Subcutaneous adipose tissue (tissue), 4 donors: ENCODE data around the gene SLC49A4. TPM values are rescaled to one million over a fixed set of nuclear protein-coding genes. Genes with fewer than 3 reads are reported as not detected.

Experiments used
- total RNA-seq, 4 donors: library from RNA; depleted of rRNA; stranded (reverse); fragments of >200 nt; gene quantifications; one replicate each; pipeline ENCODE4 v1.1.0, GENCODE V29; 2016
- TF ChIP-seq, protein P1 (sequence below): fragments of 450-650 bp; IDR thresholded peaks from one replicate; pipeline ENCODE4 v1.5.1; 2016; ENCODE audit warnings: low read depth, mild to moderate bottlenecking, control low read depth, antibody characterized with exemption, moderate library complexity

Gene SLC49A4
- total RNA-seq, 4 donors from 2014 or later, result 21.1 to 27.1 (median 23.2) TPM

DNA sequence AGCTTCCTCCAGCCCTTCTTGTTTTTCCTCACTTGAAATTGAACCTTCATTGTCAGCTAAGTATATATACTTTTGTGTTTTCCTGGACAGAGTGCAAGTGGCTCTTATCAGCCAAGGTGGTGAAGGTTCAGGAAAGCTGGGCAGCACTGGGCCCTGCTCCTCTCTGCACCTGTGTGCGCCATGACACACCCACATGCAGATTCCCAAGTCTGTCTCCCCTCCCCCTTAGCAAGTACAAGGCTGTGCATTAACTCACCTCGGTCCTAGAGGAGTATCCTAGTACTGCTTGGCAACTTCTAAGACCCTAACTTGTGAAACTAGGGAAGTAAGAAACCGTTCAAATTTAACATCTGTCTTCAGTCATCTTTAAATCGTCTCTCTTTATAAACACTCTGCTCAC is 85.8 kb downstream of the SLC49A4 start:
- TF ChIP-seq, protein P1, sequence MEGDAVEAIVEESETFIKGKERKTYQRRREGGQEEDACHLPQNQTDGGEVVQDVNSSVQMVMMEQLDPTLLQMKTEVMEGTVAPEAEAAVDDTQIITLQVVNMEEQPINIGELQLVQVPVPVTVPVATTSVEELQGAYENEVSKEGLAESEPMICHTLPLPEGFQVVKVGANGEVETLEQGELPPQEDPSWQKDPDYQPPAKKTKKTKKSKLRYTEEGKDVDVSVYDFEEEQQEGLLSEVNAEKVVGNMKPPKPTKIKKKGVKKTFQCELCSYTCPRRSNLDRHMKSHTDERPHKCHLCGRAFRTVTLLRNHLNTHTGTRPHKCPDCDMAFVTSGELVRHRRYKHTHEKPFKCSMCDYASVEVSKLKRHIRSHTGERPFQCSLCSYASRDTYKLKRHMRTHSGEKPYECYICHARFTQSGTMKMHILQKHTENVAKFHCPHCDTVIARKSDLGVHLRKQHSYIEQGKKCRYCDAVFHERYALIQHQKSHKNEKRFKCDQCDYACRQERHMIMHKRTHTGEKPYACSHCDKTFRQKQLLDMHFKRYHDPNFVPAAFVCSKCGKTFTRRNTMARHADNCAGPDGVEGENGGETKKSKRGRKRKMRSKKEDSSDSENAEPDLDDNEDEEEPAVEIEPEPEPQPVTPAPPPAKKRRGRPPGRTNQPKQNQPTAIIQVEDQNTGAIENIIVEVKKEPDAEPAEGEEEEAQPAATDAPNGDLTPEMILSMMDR, result no peak

DNA sequence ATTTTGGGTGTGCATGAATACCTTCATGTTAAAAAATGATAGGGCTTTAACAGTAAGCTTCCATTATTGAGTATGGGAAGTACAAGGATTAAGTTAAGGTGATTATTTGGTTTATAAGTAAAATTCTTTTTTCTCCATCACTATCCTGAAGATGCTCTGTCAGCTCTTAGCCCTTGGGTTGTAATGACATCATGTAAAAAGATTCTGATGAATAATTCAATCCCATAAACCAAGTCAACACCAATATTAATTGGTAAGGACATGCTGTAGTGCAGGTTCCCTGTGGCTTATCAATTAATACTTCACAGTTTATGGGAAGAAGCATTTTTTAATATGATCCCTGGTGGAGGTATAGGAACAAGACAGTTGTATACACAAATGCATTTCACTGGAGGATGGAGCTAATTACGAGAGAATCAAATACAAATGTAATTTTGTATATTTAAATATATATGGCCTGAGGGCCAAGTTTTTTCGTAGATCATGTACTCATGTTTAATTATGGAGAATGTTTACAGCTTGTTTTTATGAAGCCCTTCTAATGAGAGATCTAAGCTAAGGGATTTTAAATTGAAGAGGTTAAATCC is 87.6 kb downstream of the SLC49A4 start:
- TF ChIP-seq, protein P1, result no peak

- TF ChIP-seq, protein P1, result no peak
These were observed 91.4 kb downstream of the SLC49A4 start for GRCh38 chr3:122886251-122886650.

DNA sequence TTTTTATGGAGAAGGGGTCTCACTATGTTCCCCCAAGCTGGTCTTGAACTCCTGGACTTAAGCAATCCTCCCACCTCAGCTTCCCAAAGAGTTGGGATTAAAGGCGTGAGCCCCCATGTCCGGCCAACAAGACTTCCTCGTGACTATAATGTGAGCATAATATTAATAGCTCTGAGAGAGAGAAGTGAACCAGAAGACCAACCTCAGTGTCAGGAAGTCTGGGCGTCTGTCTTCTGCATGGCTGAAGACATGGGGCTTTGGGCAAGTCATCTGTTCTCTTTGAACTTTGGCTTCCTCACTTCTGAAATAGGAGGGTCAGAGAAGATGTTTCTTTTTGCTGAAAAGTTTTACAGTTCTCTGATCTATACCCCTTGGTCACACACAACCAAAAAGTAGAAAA is 92.1 kb downstream of the SLC49A4 start:
- TF ChIP-seq, protein P1, result no peak

DNA sequence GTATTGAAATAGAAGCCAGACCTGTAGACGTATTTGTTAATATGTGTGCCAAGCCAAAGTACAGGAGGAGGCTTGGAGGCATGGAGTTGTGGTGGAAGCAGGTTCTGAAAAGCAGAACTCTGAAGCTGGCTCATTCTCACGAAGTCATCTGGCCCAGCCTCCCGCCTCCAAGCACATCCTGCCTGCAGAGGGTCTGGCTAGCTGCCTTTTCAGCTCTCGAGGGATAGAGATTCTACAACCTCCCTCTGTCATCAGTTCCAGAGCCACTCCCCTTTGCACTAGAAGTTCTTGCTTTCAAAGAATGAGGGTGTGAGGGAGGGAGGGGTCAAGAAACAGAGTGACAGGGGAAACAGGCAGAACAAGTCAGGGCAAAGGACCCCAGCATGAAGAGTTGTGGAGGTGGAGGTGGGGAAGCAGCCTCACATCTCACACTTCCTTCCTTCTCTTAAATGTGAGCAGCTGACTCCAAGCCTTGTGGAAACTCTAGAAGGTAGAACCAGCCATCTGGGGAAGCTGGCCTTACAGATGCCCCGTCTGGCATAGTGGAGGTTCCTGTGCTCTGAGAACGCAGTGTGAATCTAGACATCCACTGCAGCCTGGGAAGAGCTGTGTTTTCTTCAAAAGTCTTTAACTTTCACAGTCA is 95.3 kb downstream of the SLC49A4 start:
- TF ChIP-seq, protein P1, result no peak

DNA sequence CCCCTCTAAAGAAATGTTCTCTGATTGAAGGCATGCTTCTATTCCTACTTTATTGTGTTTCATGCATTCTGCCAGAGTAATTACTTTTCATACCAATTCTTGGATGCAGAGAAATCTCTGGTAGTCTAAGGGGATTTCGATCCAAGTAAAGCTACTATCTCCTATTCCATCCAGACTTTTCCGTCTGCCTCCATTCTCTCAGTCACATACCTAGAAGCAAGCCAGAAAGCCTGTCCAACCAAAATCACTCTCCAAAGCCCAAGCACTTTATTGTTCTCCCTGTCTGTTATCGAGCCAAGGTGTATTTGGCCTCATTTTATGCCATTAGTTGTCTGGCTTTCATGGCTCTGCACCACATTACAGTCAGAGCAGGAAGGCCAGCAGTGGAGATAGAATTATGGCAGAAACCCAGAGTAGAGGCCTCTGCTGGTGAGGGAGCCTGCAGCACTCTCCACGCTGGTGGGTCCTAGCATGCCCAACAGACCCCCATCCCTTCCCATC is 95.9 kb downstream of the SLC49A4 start:
- TF ChIP-seq, protein P1, result no peak

DNA sequence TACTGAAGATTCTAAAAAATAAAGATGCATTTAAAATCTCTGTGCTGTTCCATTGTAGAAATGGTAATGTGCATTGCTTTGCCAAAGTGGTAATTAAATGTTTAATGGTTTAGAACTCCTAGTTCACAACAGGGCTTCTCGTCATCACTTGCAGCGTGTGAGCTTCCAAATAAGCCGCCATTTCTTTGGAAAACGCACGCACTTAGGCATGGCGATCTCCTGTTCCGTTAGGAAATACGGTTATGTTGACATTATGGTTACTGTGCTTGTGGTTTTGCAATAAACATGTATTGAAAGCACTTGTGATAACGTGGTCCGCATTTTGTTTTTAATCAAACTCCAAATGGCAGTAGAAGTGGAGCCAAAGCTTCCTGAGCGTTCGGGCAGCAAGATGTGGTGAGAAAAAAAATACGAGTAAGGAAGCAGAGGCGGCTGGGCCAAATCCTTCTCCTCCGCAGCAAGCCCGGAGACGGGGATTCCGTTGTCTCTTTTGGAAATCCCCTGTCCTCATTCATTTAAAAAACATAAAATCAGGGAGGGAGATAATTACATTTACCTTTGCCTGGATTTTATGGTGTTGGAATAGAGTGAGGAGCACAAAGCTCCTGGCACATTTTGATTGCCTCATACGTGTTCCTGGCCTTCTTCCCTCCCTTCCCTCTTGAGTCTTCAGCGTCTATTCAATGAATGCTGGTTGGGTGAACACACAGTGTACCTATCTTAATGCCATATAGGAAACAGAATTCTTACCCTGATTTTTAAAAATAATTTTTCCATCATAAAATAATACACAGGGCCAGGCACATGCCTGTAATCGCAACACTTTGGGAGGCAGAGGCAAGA is 97.5 kb downstream of the SLC49A4 start:
- TF ChIP-seq, protein P1, result no peak
